Measurements from ENCODE around the gene MCM3AP.

MCM3AP gene

DNA sequence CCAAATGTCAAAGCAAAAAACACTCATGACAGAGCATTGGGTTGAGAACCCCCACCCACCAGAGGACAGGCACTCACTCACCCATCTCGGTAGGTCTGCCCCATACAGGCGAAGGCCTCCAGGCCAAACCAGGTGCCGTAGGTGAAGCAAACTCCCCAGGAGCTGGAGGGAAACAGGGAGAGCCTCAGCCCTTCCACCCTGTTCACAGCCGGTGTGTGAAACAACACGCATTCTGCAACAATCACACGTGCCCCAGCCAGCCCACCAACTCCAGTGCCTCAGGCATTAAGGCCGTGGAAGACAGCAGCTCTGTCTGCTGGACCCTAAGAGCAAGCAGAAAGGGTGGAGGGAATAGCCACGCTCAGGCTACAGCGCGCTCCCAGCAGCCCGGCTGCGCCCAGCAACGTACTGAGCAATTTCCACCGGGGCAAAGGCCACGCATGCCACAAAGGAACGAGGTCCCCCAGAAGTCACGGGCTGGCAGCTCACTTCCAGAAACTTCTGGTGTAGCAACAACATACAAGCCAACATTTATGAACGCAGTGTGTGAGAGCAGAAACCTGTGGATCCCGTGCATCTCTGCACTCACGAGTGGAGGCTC, 89.7 kb downstream of the MCM3AP start:
- Histone ChIP-seq H3K27ac (ENCODE audit: low read depth, low read length) (no peak overlapping the region), H3K4me1 (ENCODE audit: control insufficient read depth, insufficient read depth, low read length) (no peaks in the 10 kb centered on the region), H3K36me3 (ENCODE audit: control insufficient read depth, insufficient read depth, low read length) (peaks cover 90% of the 10 kb centered on the region), H3K9ac (ENCODE audit: low read length) (no peak overlapping the region), H3K9me3 (ENCODE audit: control insufficient read depth, insufficient read depth, low read depth, low read length) (no peaks in the 10 kb centered on the region), H3K4me3 (ENCODE audit: low read depth, low read length) (no peak overlapping the region), H3K27me3 (ENCODE audit: control insufficient read depth, insufficient read depth, low read length) (no peaks in the 10 kb centered on the region)

DNA sequence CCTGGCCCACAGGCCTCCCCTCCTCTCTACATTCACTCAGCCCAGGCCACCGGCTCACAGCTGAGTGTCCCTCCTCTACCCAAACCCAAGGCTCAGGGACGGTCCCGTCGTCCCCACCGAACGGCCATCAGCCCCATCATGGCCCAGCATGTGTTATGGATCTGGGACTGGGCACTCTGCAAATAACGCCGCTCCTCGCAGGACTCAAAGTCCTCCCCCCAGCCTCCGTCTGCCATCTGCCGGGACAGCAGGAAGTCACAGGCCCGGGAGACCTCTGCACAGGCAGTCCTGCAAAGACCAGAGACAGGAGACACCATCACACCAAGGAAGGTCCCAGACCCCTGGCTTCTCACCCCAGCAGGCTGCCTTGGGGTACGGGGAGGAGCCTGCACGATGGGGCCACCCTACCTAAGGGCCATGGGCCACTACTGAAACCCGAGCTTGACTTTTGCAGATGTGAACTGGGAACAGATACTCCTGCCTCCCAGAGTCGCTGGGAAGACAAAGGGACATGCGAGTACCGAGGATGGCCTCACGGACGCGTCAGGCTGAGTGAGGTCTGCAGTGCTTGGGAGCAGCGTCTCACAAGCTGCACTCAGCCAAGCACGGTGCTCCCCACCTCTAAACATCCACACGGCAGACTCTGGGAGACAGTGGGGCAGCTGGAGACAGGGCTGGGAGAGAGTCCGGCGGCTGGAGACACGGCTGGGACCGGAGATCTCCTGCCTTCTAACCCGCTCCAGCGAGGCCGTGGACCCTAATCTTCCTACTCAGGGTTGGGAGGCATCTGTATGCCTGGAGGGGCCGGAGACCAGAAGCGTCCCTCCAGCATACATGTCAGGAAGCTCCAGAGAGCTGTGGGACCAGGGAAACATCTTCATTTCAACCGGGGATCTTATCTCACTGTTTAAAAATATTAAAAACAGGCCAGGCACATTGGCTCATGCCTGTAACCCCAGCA, 90.8 kb downstream of the MCM3AP start:
- Histone ChIP-seq H3K27ac (ENCODE audit: low read depth, low read length) (no peak overlapping the region), H3K9ac (ENCODE audit: low read length) (no peak overlapping the region), H3K9me3 (ENCODE audit: control insufficient read depth, insufficient read depth, low read depth, low read length) (no peaks in the 10 kb centered on the region), H3K4me3 (ENCODE audit: low read depth, low read length) (no peak overlapping the region), H3K27me3 (ENCODE audit: control insufficient read depth, insufficient read depth, low read length) (no peaks in the 10 kb centered on the region), H3K4me1 (ENCODE audit: control insufficient read depth, insufficient read depth, low read length) (no peaks in the 10 kb centered on the region), H3K36me3 (ENCODE audit: control insufficient read depth, insufficient read depth, low read length) (peaks cover 91% of the 10 kb centered on the region)

DNA sequence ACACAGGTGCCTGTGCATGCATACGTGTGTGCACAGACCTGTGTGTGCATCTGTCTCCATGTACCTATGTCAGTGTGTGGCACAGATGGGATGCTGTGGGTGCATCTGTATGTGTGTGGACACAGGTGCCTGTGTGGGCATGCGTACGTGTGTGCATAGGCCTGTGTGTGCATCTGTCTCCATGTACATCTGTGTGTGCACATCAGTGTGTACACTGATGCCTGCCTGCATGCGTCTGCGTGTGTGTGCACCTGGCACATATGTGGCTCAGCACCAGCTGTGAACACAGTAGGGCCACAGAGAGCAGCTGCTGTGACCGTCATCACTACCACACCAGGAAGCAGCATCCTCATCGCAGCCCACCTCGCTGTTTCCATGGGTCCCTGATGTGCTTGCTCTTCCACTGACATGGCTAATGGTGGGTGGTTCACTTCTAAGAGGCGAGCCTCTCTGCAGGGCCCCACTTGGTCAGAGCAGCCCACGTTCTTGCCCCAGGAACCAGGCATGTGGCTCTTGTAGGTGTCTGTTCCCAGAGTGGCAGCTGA, 91.5 kb downstream of the MCM3AP start:
- Histone ChIP-seq H3K4me1 (ENCODE audit: control insufficient read depth, insufficient read depth, low read length) (peaks cover 7% of the 10 kb centered on the region), H3K9me3 (ENCODE audit: control insufficient read depth, insufficient read depth, low read depth, low read length) (no peaks in the 10 kb centered on the region), H3K27me3 (ENCODE audit: control insufficient read depth, insufficient read depth, low read length) (no peaks in the 10 kb centered on the region), H3K27ac (ENCODE audit: low read depth, low read length) (no peak overlapping the region), H3K36me3 (ENCODE audit: control insufficient read depth, insufficient read depth, low read length) (peaks cover 87% of the 10 kb centered on the region), H3K4me3 (ENCODE audit: low read depth, low read length) (no peak overlapping the region), H3K9ac (ENCODE audit: low read length) (no peak overlapping the region)

DNA sequence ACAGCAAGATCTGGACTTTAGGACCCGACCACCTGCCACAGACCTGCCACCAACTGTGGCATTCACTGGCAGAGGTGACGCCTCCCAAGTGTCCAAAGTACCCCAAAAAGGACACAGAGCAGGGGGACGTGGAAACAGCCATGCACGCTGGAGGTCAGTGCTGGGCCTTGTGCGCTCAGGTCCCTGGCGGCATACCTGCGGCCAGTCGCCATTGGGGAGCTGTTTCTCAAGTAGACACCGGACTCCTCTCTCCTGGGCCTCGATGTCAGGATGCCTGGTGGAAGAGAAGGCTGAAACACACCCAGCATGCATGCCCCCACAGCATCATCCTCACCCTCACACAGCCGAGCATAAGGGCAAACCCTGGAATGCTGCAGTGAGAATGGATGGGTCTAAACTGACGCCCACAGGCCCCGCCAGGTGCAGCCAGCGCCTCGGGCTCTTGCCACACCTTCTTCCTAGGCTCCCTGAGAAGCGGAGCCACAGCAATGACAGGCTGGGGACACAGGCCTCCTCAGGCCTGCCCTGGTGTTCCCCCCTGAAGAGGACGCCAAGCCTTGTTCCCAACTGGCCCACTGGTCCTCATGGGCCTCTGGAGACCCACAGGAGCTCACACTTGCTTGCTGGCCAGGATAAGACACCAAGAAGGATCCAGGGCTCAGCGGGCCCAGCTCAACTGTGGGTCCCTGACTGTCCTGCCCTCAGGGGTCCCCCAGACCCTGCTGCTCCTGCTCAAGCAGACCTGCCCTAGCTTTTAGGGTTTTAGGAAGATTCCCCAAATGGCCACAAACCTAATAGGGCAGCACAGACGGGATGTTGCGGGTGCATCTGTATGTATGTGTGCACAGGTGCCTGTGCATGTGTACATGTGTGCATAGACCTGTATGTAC, 93.5 kb downstream of the MCM3AP start:
- no peak overlapping the region for H3K4me3 ChIP-seq (ENCODE audit: low read depth, low read length)
- H3K4me1 ChIP-seq (ENCODE audit: control insufficient read depth, insufficient read depth, low read length), result peaks cover 19% of the 10 kb centered on the region
- H3K9ac ChIP-seq (ENCODE audit: low read length), result no peak overlapping the region
- H3K27ac ChIP-seq (ENCODE audit: low read depth, low read length), result no peak overlapping the region
- H3K27me3 ChIP-seq (ENCODE audit: control insufficient read depth, insufficient read depth, low read length), result no peaks in the 10 kb centered on the region
- peaks cover 86% of the 10 kb centered on the region for H3K36me3 ChIP-seq (ENCODE audit: control insufficient read depth, insufficient read depth, low read length)
- no peaks in the 10 kb centered on the region for H3K9me3 ChIP-seq (ENCODE audit: control insufficient read depth, insufficient read depth, low read depth, low read length)

DNA sequence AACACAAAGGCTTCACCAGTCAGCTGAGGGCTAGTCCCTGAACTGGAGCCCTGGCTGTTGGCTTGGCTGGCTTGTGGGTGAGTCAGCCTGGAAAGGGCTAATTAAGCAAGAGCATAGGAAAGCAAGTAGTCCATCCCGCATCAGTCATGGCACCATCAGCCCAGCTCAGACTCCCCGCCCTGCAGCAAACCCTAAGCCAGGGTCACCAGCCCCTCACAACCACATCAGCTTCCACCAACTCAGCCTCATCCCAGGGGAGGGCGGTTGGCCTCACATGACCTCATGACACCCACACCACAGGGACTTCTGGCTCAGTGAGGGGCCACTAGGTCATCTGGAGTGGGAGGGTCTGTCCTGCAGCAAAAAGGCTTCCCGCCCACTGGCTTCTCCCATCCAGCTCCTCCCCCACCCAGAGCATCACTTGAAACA, 94.1 kb downstream of the MCM3AP start:
- Histone ChIP-seq H3K36me3 (ENCODE audit: control insufficient read depth, insufficient read depth, low read length) (peaks cover 80% of the 10 kb centered on the region), H3K9ac (ENCODE audit: low read length) (no peak overlapping the region)

DNA sequence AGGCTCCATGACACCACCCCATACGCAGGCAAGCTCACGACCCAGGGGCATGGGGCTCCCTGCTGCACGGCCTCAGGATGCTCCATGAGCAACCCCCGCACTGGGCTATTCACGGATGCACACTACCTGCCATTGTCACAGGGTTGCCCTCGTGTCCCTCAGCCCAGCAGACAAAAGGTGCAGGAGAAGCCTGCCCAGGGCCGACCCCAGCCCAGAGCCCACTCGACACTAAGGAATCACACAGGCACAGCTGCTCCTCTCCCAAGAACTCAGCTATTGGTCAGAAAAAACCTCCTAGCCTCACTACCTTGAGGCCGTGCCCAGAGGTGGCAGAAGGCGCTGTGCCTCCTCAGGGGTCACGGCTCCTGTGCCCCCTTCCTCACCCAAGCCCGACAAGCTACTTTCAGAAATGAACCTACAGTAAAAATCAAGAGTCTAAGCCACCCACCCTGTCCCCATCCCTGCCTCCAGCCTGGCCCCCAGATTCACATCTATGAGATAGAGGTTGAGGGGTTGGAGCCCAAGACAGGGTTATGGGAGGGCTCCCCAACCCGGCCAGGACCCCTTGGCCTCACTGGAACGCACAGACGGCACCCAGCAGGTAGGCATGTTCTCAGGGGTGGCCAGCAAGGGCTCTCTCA, 94.8 kb downstream of the MCM3AP start:
- no peak overlapping the region for H3K27ac ChIP-seq (ENCODE audit: low read depth, low read length)
- no peaks in the 10 kb centered on the region for H3K9me3 ChIP-seq (ENCODE audit: control insufficient read depth, insufficient read depth, low read depth, low read length)
- H3K9ac ChIP-seq (ENCODE audit: low read length), result no peak overlapping the region
- no peak overlapping the region for H3K4me3 ChIP-seq (ENCODE audit: low read depth, low read length)
- H3K36me3 ChIP-seq (ENCODE audit: control insufficient read depth, insufficient read depth, low read length), result peaks cover 73% of the 10 kb centered on the region
- H3K27me3 ChIP-seq (ENCODE audit: control insufficient read depth, insufficient read depth, low read length), result no peaks in the 10 kb centered on the region
- peaks cover 19% of the 10 kb centered on the region for H3K4me1 ChIP-seq (ENCODE audit: control insufficient read depth, insufficient read depth, low read length)

More for the DNA sequence above, 94.1 kb downstream of the MCM3AP start:
- H3K27me3 ChIP-seq (ENCODE audit: control insufficient read depth, insufficient read depth, low read length), result no peaks in the 10 kb centered on the region
- no peak overlapping the region for H3K27ac ChIP-seq (ENCODE audit: low read depth, low read length)
- peaks cover 19% of the 10 kb centered on the region for H3K4me1 ChIP-seq (ENCODE audit: control insufficient read depth, insufficient read depth, low read length)
- no peak overlapping the region for H3K4me3 ChIP-seq (ENCODE audit: low read depth, low read length)
- H3K9me3 ChIP-seq (ENCODE audit: control insufficient read depth, insufficient read depth, low read depth, low read length), result no peaks in the 10 kb centered on the region

DNA sequence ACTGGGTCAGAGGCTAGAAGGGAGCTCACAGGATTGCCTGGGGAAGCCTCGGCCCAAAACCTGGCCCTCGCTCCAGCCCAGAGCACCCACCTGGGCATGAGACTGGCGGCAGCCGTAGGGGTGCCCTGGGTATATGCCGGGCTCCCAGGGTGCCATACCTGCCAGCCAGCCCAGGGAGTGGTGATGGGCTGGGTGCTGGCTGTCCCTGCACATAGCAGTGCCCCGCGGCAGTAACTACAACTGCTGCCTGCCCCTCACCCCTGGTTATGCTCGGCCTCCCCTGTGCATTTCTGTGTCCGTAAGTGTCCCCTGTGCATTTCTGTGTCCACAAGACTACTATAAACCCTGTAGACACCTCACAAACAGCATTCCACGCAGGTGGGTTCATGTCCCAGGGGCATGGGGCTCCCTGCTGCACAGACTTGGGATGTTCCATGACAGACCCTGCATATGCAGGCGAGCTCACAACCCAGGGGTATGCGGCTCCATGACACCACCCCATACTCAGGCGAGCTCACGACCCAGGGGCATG, 95.4 kb downstream of the MCM3AP start:
- Histone ChIP-seq H3K27ac (ENCODE audit: low read depth, low read length) (no peak overlapping the region), H3K4me3 (ENCODE audit: low read depth, low read length) (no peak overlapping the region), H3K9me3 (ENCODE audit: control insufficient read depth, insufficient read depth, low read depth, low read length) (no peaks in the 10 kb centered on the region), H3K4me1 (ENCODE audit: control insufficient read depth, insufficient read depth, low read length) (peaks cover 19% of the 10 kb centered on the region), H3K36me3 (ENCODE audit: control insufficient read depth, insufficient read depth, low read length) (peaks cover 67% of the 10 kb centered on the region), H3K27me3 (ENCODE audit: control insufficient read depth, insufficient read depth, low read length) (no peaks in the 10 kb centered on the region), H3K9ac (ENCODE audit: low read length) (no peak overlapping the region)

DNA sequence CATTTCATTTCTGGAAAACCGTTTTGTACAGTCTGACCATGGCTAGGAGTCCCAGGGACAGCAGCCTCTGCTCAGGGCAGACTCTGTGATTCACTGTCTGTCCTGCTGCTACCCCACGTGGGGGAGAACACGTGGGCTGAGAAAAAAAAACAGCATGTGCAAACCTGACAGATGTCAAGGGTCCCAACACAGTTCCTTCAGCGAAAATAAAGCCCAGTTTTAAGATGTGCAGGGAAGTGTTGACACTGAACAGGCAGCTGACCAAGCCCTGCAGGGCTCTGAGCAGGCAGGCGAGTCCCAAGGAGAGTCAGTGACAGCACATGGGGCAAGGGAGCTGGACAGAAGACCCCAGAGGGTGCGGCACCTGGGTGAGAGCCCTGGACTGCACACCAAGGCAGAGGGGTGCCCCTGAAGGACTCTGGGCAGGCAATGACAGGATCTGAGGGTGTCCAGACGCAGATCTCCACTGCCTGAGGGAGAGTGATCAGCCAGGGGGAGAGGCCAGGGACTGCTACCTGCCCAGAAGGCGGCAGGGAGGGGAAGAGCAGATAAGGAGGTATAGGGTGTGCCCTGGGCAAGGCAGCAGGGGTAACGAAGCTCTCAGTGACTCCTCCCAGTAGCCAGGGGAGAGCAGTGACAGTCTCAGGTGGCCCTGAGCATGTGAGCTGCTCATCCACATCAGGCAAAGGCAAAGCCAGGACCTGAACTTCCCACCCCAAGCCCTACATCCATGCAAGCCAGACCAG, 96.0 kb downstream of the MCM3AP start:
- H3K4me3 ChIP-seq (ENCODE audit: low read depth, low read length), result no peak overlapping the region
- H3K27me3 ChIP-seq (ENCODE audit: control insufficient read depth, insufficient read depth, low read length), result no peaks in the 10 kb centered on the region
- no peaks in the 10 kb centered on the region for H3K9me3 ChIP-seq (ENCODE audit: control insufficient read depth, insufficient read depth, low read depth, low read length)
- no peak overlapping the region for H3K27ac ChIP-seq (ENCODE audit: low read depth, low read length)
- H3K4me1 ChIP-seq (ENCODE audit: control insufficient read depth, insufficient read depth, low read length), result peaks cover 19% of the 10 kb centered on the region
- H3K36me3 ChIP-seq (ENCODE audit: control insufficient read depth, insufficient read depth, low read length), result peaks cover 61% of the 10 kb centered on the region
- H3K9ac ChIP-seq (ENCODE audit: low read length), result no peak overlapping the region

DNA sequence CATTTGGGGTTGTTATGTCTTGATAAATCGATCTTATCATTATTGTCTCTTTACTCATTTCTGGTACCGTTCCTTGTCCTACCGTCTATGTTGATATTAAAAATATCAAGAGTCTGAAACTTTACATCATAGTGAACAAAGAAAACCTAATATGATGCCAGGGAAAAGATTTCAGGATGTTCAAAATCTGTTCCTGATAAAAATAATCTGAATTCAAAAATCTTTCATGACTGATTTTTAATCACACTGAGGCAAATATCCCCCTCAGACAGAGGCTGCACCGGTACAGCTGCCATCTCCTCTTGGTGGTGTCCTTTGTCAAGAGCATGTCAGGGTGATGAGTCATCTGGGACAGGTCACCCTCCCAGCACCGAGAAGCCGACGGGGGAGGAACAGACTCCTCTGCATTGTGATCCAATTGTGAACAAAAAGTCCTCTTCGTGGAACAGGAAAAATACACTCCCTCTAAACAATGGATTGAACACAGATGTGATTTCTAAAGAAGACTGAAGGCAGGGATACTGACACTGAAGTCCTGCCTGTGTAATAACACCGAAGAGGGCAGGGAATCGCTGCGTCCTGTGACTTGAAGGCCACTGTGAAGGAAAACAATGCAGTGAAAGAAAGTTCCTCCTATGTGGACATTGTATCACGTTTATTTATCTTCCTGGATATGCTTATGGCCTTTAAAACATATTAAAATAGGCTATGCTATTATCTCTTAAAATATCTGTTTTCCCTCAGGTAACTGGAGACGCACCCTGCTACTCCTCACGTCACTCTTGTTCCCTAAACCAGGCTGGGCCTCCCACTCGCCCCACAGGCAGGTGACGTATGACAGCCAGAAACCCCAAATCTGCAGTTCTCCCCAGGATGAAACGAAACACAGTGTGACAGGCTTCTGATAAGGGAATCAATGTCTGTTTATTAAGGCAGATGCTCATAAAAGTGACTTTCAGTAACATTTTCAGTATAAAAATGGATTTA, 96.9 kb downstream of the MCM3AP start:
- Histone ChIP-seq H3K4me3 (ENCODE audit: low read depth, low read length) (no peak overlapping the region), H3K9ac (ENCODE audit: low read length) (peak overlapping the region; percentile 37), H3K4me1 (ENCODE audit: control insufficient read depth, insufficient read depth, low read length) (peaks cover 19% of the 10 kb centered on the region), H3K9me3 (ENCODE audit: control insufficient read depth, insufficient read depth, low read depth, low read length) (no peaks in the 10 kb centered on the region), H3K36me3 (ENCODE audit: control insufficient read depth, insufficient read depth, low read length) (peaks cover 52% of the 10 kb centered on the region), H3K27ac (ENCODE audit: low read depth, low read length) (peak overlapping the region; percentile 8; the same call in 1 of the 2 replicates), H3K27me3 (ENCODE audit: control insufficient read depth, insufficient read depth, low read length) (no peaks in the 10 kb centered on the region)
